CD4-positive, alpha-beta T cell treated with Interleukin-1 beta for 1 hour (primary cell): ENCODE measurements around the gene LATS2.
A peak's percentile ranks its signal among the peaks of the same experiment; 100 is the strongest.

Experiments used
- DNase-seq, 2 donors: peaks; one replicate each; pipeline ENCODE4 v3.0.0-alpha.2; 2020 to 2022

Gene LATS2

DNA sequence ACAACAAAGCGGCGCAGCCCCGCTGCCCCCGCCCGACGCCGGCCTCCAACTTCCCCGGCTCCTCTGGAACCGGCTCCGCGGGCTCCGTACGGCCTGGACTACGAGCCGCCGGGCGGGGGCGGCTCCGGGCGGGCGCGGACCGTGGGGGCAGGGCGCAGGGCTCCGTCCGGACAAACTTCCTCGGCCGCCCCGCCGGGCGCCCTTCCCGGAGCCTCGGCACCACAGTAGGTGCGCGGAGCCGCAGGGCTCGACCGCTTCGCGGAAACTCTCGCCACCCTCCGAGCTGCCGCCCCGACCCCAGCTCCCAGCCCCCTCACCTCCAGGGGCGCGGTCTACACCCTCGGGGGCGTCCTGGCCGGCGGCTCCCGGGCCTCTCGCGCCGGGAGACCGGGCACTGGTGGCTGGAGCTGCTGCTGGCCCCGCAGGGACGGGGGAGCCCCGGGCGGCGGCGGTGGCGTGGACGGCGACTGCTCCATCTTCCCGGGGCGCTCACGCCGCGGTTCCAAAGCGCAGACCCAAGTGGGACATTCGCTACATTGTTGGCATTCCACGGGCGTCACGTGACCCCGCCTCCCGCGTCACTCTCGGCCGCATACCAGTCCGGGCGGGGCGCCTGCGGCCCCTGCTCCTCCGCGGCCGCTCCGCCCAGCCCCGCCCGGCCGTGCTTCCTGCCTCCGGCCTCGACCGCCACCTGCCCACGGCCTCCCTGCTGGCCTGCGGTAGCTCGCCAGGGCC is at the start of gene LATS2:
Gene LATS2, minus strand, starts transcription at position 558 of the 735 bp plus-strand sequence. CDS start 15,560 bp downstream, outside the sequence.
- DNase-seq: peak; percentile 55 to 82

DNA sequence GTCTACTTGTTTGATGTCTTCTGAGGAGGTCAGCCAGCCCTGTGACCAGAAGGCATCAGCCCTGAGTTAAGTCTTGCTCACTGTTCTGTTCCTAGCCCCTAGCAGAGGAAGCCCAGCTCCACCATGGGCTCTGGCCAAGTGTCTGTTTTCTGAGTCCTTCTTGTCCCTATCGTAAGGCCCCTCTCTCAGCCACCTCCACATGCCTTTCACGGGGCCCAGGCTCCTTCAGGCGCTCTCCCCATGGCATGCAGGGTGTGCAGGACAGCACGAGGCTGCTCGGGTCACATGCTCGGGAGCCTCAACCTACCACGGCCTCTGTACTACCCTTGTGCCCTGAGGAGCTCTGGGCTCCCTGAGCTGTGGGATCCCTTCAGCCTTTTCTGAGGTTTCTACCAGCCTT is 47.8 kb upstream of the LATS2 start:
- DNase-seq: no peak

DNA sequence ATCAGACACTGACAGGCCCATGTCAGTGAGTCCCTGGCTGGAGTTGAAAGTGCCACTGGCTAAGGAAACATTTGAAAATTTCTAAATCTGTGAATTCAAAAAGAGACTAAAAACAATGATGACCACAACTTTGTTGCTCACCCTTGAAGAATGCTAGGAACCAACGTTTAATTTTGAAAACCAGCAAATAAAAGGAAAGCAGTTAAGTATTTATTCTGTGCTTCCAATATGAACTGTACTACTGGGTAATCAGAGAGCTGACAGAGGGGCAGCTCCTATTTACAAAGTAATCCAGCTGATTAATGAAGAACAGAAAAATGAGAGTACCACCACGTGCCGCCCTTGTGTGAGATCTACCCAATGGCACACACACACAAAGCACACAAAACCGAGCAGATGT is 44.7 kb upstream of the LATS2 start:
- no peak for DNase-seq

DNA sequence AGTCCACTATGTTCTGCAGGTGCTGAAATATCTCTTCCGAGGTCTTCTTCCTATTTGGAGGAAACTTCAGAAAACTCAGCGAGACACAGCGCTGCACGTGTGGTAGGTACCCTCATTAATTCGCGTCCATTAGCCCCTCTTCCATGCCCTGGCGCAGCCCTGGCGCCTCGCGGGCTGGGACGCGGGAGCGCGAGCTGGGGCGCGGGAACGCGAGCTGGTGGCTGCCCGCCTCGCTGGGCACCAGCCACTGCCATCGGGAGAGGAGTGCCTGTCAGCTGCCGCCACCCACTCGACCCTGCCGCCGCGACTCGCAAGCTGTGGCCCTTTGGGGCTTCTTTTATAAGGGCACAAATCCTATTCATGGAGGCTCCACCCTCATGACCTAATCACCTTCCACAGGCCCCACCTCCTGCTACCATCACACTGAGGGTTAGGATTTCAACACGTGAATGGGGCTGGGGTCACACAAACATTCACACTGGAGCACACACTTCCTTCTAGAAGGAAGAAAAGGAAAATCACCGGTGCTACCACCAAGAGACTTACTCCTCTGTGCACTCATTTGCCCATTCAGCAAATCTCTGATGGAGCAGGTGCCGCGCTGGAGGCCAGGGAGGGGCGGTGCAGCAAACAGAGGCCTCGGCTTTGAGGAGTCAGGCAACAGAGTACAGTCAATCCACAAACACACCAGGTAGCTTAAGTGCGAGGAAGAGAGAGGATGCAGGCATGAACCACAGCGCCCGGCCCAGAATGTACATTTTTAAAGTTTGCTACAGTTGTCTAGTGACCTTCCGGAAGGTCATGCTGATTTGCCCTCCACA is 43.0 kb upstream of the LATS2 start:
- DNase-seq: no peak

DNA sequence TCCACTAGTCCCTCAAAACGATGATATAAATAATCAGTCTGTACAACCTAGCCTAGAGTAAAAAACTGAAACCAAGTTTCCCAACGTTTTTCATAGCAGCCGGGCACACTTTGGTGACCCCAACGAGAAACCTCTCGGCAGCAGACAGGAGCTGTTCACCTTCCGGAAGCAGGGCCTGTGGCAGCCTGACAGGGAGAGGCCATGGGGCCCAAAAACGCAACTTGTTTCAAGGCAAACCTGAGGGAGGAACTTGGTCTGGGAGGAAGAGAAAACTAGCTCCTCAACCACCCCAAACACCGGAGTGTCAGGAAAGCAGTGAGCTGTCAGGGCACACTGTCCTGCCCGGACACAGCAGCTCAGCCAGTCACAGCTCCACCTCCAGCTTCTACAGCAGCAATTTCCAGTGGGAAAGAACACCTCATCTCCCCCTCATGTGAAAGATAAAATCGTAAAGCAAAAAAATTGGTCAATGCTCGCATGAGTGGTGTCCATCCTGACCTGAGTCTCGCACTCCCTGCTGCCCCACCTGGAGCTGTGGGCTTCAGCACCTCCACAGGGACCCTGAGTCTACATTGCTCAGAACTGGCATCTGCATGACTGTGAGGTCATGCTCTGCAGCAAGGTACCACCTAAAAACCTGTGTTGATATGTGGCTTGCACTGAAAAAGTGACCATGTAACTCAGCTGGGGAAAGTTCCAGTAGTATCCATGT is 40.6 kb upstream of the LATS2 start:
- no peak for DNase-seq

DNA sequence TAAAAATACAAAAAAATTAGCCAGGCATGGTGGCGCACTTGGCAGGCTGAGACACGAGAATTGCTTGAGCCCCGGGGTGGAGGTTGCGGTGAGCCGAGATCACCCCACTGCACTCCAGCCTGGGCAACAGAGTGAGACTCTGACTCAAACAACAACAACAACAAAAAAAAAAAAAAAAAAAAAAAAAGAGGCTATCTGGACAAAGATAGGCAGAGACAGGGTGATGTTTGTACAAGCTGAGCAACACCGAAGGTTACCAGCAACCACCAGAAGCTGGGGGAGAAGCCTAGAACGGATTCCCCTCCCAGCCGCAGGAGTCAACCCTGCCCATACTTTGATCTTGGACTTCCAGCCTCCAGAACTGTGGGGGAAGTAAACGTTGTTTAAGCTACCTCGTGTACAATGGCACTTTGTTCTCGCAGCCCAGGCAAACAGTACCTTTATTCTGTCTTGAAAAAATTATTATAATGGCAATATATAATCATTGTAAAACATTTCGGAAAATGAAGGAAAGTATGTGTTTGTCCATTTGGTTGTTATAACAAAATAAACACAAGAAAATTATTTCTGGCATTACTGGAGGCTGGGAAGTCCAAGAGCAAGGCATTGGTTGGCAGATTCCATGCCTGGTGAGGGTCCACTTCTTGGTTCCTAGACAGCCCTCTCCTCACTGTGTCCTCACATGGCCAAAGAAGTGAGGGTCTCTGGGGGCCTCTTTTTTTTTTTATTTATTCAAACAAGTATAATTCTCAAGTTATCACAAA is 39.8 kb upstream of the LATS2 start:
- DNase-seq: no peak

DNA sequence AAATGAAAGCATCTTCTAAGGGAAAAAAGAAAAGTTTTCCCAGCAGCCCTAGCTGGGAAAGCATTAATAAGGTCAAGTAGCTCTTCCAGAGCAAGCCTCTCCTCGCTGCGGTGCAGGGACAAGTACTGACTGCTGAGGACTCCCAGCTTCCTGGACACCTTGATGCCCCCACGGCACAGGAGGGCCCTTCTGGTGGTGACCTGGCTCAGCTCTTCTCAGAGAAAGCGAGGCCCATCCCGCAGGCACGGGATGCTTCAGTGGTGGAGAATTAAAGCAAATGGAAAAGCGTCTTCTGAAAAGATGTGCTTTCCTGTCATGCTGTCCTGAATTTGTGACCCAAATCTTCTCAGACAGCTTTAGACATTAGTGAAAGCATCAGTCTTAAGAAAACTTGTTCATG is 38.8 kb upstream of the LATS2 start:
- DNase-seq: no peak

DNA sequence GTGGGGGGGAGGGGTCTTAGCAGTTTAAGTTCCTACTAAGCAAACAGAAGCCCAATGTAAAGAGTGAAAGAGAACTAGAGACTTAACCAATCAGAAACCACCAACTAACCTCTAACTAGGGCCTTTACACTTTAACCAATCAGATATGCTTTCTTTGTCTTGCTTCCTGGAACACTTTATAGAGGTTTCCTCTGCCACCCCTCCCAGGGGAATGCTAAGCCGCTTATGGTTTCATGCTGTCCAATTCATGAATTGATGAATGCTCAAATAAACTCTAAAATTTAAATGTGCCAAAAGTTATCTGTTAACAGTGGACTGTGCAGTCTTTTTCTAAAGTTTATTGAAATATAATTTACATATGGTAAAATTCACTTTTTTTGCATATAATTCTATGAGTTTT is 33.9 kb upstream of the LATS2 start:
- no peak for DNase-seq

DNA sequence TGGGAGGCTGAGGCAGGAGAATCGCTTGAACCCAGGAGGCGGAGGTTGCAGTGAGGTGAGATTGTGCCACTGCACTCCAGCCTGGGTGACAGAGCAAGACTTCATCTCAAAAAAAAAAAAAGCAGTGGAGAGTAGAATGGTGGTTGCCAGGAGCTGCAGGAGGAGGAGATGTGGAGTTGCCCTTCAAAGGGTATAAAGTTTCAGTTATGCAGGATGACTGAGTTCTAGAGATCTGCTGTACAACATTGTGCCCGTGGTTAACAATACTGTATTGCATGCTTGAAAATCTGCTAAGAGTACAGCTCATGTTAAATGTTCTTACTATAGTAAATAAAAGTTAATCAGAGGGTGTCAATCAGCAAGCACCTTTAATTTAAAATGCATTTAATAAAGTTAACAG is 28.4 kb upstream of the LATS2 start:
- no peak for DNase-seq

DNA sequence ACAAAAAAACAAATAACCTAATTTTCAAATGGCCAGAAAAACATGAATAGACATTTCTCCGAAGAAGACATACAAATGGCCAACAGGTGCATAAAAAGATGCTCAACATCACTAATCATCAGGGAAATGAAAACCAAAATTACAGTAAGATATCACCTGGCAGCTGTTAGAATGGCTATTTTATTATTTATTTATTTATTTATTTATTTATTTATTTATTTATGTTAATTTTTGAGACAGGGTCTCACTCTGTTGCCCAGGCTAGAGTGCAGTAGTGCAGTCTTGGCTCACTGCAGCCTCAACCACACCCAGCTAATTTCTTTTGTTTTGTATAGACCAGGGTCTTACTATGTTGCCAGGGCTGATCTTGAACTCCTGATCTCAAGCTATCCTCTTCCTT is 27.1 kb upstream of the LATS2 start:
- no peak for DNase-seq

DNA sequence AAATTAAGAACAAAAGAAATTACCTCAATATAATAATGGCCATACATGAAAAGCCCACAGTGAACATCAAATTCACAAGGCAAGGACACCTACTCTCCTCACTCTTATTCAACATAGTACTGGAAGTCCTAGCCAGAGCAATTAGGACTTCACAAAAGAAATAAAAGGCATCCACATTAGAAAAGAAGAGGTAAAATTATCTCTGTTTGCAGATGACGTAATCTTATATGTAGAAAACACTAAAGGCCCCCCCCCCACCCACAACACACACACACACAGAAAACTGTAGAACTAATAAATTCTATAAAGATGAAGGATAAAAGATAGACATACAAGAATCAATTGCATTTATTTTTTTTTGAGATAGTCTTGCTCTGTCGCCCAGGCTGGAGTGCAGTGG is 25.5 kb upstream of the LATS2 start:
- no peak for DNase-seq

DNA sequence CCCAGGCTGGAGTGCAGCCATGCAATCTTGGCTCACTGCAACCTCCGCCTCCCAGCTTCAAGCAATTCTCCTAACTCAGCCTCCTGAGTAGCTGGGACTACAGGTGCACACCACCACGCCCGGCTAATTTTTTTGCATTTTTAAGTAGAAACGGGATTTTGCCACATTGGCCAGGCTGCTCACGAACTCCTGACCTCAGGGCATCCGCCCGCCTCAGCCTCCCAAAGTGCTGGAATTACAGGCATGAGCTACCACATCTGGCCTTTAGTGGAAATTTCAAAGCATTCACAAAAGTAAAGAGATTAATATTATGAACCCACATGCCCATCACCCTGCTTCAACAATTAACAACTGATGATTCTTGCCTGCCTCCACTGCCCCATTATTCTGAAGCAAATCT is 20.5 kb upstream of the LATS2 start:
- DNase-seq: no peak

DNA sequence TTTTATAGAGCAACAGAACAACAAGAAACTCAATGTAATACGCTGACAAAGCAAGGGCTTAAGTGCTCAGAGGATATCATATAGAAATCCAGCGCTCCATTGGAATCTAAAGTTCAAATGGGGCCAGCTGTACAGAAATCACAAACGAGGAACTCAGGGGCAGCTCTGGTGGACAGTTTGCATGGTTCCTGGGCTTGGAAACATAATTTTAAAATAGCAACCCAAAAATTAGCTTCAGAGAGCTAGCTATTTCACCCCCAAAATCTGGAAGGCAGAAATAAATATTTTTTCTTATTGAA is 19.2 kb upstream of the LATS2 start:
- no peak for DNase-seq

DNA sequence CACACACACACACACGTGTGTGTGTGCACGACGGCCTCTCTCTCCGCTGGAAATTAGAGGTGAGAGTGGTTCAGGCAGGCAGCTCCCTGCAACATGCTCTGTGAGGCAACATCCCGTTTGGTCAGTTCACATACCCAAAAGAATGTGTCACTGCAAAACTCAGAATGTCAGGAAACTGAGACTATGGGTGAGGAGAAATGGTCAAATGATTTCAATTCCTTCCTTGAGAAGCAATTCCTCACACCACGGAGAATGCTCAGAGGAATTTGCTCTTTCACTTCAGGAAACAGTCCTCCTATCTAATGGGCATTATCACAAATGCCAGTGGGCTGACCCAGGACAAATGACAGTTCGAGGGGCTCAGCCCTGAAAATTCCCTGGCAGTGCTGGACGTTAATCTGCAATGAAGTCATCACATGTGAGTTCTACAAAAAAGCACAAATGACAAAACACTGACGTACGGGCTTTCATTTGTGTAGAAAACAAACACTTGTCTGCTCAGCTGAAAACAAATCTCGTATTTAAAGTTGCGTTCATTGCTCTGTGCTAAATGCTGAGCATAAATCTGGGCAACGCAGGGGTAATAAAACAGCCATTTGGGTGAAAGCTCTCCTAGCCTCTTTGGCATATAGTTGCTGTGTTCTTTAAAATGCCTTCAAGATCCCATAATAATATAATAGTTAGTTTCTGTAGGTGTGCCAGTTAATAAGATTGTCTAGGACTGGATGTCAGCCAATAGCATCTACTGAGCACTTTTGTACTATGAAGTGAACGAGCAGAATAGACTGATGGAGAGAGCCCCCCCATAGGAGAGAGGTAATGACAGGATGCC is 18.6 kb upstream of the LATS2 start:
- DNase-seq: peak in 1 of 2 donors; percentile 13

DNA sequence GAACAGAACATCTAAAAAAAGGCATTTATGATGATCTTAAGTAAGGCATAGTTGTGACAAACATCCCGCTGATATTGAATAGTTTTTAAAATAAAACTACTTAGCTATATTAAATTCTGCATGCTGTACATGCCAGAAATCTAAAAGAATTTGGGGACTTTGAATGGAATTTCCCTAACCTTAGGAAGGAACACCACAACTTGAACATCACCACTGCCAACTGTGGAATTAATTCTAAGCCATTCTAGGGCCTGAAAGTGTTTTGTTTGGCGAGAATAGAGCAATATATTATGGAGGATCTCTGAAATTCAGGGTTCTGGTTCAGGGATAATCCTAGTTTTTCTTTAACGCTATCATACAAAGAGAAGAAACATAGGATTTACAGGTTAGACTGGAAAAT is 17.8 kb upstream of the LATS2 start:
- no peak for DNase-seq

DNA sequence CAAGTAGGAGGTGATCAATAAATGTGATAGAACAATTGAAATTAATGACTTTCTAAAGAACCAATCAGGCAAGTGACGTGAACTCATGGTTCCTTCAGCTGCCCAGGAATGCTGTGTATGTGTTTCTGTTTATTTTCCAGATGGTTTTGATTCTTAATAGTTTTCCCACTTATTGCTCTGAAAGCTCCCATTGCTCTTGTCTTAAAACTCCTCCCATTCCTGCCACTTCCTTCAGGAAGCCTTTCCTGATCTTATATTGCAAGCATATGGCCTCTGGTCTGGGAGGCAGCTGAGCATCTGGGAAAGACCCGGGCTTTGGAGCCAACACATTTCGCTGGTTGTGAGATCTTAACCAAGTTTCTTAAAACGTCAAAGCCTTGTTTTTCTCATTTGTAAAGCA is 17.1 kb upstream of the LATS2 start:
- DNase-seq: no peak

DNA sequence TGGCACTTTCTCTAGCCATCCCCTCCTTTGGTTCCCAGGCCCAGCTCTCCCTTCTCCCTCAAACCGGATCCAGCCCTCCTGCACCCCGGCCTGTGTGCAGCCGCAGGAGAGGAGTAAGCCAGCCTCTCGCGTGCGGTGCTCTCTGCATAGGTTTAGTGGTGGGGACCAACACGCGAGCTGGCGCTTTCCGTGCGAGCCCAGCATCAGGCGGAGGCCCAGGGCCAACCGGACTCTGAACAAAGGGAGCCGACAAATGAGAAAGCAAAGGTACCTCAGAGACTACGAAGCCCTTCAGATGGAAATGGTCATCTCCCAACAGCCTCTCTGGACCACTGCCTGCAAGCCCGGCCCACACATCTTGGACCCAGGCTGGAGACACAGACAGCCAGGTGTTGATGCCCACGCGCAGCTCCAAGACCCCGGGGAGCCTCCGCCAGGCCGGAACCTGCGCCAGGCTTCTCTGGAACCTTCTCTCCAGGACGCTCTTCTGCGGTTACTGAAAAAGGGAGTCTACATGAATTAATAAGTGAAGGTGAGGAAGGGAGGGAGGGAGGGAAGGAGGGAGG is 16.5 kb upstream of the LATS2 start:
- DNase-seq: no peak

DNA sequence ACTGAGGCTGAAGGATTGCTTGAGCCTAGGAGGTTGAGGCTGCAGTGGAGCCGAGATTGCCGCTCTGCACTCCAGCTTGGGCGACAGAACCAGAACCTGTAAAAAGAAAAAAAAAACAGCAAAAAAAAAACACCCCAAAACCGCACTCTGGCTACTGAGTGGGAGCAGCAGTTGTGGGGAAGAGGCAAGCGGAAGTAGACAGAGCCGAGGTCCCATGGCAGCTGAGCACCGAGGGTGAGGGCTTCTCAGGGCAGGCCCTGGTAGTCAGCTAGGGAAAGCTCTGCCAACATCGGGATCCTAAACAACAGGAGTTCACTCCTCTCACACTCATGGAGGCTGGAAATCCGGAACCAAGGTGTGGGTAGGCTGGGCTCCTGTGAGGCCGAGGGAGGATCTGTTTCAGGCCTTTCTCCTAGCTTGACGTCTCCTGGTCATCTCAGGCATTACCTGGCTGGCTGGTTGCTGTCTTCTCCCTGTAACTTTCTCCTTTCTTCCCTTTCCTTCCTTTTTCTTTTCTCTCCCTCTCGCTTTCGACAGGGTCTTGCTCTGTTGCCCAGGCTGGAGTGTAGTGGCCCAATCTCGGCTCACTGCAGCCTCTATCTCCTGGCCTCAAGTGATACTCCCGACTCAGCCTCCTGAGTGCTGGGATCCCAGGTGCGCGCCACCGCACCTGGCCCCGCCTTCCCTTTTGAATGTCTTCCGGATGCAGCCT is 15.8 kb upstream of the LATS2 start:
- no peak for DNase-seq

DNA sequence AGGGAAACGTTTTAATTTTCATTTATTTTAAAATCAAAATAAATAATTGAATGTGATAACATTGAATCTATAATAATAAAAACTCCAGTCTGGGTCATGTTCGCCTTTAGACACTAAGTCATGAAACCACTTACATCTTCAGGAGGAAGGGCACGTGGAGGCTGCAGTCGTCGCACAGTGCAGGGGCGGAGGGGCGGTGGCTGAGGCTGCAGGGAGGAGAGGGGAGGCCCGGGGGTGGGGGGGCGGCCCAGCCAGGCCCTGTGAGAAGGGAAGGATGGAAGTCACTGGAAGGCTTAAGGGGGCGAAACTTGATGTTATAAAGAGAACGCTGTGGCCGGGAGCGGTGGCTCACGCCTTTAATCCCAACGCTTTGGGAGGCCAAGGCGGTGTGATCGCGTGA is 14.9 kb upstream of the LATS2 start:
- no peak for DNase-seq

DNA sequence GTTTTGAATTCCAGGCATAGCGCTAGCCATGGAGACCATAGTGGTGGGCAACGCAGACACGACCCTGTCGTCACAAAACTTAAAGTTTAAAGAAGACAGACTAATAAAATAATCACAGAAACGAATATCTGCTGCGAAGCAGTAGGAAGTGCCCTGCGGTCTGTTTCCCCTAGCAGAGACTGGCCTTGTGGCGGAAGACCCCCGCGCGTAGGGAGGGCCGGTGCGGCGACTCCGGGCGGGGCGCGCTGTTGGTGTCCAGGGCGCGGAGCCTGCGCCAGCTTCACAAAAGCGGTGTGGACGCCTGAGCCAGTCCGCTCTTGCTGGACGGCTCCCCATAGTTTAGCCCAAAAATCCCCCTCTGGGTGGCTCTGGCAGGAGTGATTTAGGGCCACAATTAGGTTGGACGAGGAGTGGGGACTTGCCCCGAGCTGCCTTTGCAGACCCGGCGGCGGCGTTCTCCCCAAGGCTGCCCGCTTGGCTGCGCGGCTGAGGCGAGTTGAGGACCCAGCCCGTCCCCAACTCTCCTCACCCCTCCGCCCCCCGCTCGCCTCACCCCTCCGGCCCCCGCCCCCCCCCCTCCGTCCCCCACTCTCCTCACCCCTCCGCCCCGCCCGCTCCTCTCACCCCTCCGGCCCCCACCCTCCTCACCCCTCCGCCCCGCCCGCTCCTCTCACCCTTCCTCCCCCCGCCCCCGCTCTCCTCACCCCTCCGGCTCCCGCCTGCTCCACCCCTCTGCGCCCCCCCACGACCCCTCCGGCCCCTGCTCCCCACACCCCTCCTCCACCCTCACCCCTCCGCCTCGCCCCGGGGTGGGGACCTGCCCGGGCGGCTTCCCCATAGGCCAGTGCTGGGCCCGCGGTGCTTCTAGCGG is 14.2 kb upstream of the LATS2 start:
- peak; percentile 10 to 42 for DNase-seq
